Activated CD8-positive, alpha-beta memory T cell treated with anti-CD3 and anti-CD28 coated beads for 36 hours (primary cell): ENCODE results near the gene EBF3. TPM values are rescaled to one million over a fixed set of nuclear protein-coding genes. Genes with fewer than 3 reads are reported as not detected.

Experiments used
- CTCF ChIA-PET: fragments of 350-600 bp; sonication (Branson Sonifier 250); formaldehyde crosslinking; loops from one replicate; lab custom pipeline; 2021; ENCODE audit warnings: antibody characterized with exemption; lab: Charles Lee
- POLR2A ChIA-PET: fragments of 350-600 bp; sonication (Branson Sonifier 250); formaldehyde crosslinking; loops from one replicate; lab custom pipeline; 2021; ENCODE audit warnings: antibody characterized with exemption; lab: Charles Lee
- total RNA-seq, 2 experiments: library from RNA; stranded (reverse); gene quantifications; one replicate each; pipeline ENCODE4 v1.2.3, GENCODE V29; 2021

The EBF3 gene
- total RNA-seq, 2 experiments from 2014 or later = not detected

GRCh38 chr10:129833994-129834739, 129.9 kb downstream of the EBF3 start:
- CTCF ChIA-PET = no interaction called here
- POLR2A ChIA-PET = no interaction called here

- POLR2A ChIA-PET = no interaction called here
These were observed 130.6 kb downstream of the EBF3 start for GRCh38 chr10:129833468-129833950.

GRCh38 chr10:129832573-129833467, 131.3 kb downstream of the EBF3 start:
- CTCF ChIA-PET = no interaction called here
- POLR2A ChIA-PET = no interaction called here

More at GRCh38 chr10:129833468-129833950, 130.6 kb downstream of the EBF3 start:
- CTCF ChIA-PET = no interaction called here

- POLR2A ChIA-PET = no interaction called here
- CTCF ChIA-PET = interaction anchor here (0.6 kb wide), 1 partner anchor 25 kb away, joined by 3 read pairs; no protein-coding TSS in a partner anchor
These were observed 132.9 kb downstream of the EBF3 start for GRCh38 chr10:129831150-129831549.

- ChIA-PET POLR2A (interaction anchor here (0.5 kb wide), 1 partner anchor 1145 kb away, joined by 3 read pairs; no protein-coding TSS in a partner anchor), CTCF (no interaction called here)
These were observed 138.2 kb downstream of the EBF3 start for GRCh38 chr10:129825826-129826225.

GRCh38 chr10:129825221-129825620, 138.9 kb downstream of the EBF3 start:
- POLR2A ChIA-PET = interaction anchor here (0.5 kb wide), 1 partner anchor 1145 kb away, joined by 3 read pairs; no protein-coding TSS in a partner anchor
- CTCF ChIA-PET = no interaction called here

GRCh38 chr10:129820451-129820850, 143.6 kb downstream of the EBF3 start:
- ChIA-PET POLR2A (no interaction called here), CTCF (no interaction called here)

- CTCF ChIA-PET = no interaction called here
These were observed 147.4 kb downstream of the EBF3 start for GRCh38 chr10:129816656-129817045.

GRCh38 chr10:129815898-129816655, 148.0 kb downstream of the EBF3 start:
- ChIA-PET CTCF (no interaction called here), POLR2A (no interaction called here)

More at GRCh38 chr10:129816656-129817045, 147.4 kb downstream of the EBF3 start:
- POLR2A ChIA-PET = no interaction called here

GRCh38 chr10:129814681-129815646, 149.1 kb downstream of the EBF3 start:
- ChIA-PET CTCF (no interaction called here), POLR2A (no interaction called here)

- ChIA-PET CTCF (no interaction called here), POLR2A (no interaction called here)
These were observed 151.7 kb downstream of the EBF3 start for GRCh38 chr10:129812398-129812797.

GRCh38 chr10:129811208-129811607, 152.9 kb downstream of the EBF3 start:
- CTCF ChIA-PET = no interaction called here
- POLR2A ChIA-PET = no interaction called here

GRCh38 chr10:129809841-129810240, 154.2 kb downstream of the EBF3 start:
- CTCF ChIA-PET = no interaction called here
- POLR2A ChIA-PET = no interaction called here

GRCh38 chr10:129809431-129809830, 154.6 kb downstream of the EBF3 start:
- CTCF ChIA-PET = no interaction called here
- POLR2A ChIA-PET = no interaction called here

- ChIA-PET CTCF (no interaction called here), POLR2A (no interaction called here)
These were observed 155.7 kb downstream of the EBF3 start for GRCh38 chr10:129808092-129808983.

- ChIA-PET POLR2A (no interaction called here), CTCF (no interaction called here)
These were observed 156.9 kb downstream of the EBF3 start for GRCh38 chr10:129807211-129807610.

- CTCF ChIA-PET = no interaction called here
- POLR2A ChIA-PET = no interaction called here
These were observed 163.2 kb downstream of the EBF3 start for GRCh38 chr10:129800796-129801340.
